K562 (cell line): Measurements from ENCODE around the gene RPL29. TPM values are rescaled to one million over a fixed set of nuclear protein-coding genes. Genes with fewer than 3 reads are reported as not detected.
A peak's percentile ranks its signal among the peaks of the same experiment; 100 is the strongest.

Experiments
- ATAC-seq: fragments of 200-7000 bp; cut with Tn5 transposase; 3 replicates; pipeline ENCODE4 v1.9.1; 2020; ENCODE audit warnings: moderate library complexity
- BruUV-seq: library from RNA; stranded (reverse); fragments of 400-500 nt; replicated peaks from 2 replicates; lab custom pipeline; 2021; lab: Mats Ljungman, UMichigan
- CTCF ChIA-PET: fragments of 300-600 bp; formaldehyde crosslinking; extraction: SDS; loops from one replicate; lab custom pipeline; 2021; ENCODE audit warnings: low intra/inter-chr PET ratio; lab: Yijun Ruan, JAX
- POLR2A ChIA-PET: fragments of 300-600, 350-650 bp; sonication (Branson Sonifier 250); formaldehyde crosslinking; extraction: SDS; loops from one replicate; lab custom pipeline; 2021; ENCODE audit warnings: antibody characterized with exemption, inconsistent platforms; lab: Yijun Ruan, JAX
- DNase-seq, 4 experiments: peaks; one replicate each; pipeline versions ENCODE4 v3.0.0 to v3.0.0-alpha.2; 2011 to 2018; ENCODE audit warnings: low spot score in 3 of 4, mixed read lengths in 3 of 4; ENCODE audit errors: extremely low read depth in 1 of 4
- FAIRE-seq: peaks from 2 replicates; lab custom pipeline; 2011; peaks lifted over from hg19 to GRCh38; lab: Jason Lieb, UNC
- H2AFZ ChIP-seq: 2 replicates; pipeline ENCODE4 v1.6.0; 2011; ENCODE audit warnings: low read depth, low read length, control low read depth, inconsistent platforms
- H3K27ac ChIP-seq: fragments of 200-600 bp; 3 replicates; pipeline ENCODE4 v1.8.0; 2011; ENCODE audit warnings: low read depth, mild to moderate bottlenecking, control low read depth, inconsistent platforms, low read length, moderate library complexity, mixed read lengths; ENCODE audit errors: extremely low read depth
- H3K27me3 ChIP-seq, 2 experiments: fragments of 300-600 bp in 1 of 2; 2 replicates in 1 of 2; 3 replicates in 1 of 2; pipeline versions ENCODE4 v1.6.0 to v1.8.0; 2011; ENCODE audit warnings: inconsistent platforms in 2 of 2, low read length in 2 of 2, mild to moderate bottlenecking in 1 of 2, mixed read lengths in 1 of 2, moderate library complexity in 1 of 2; ENCODE audit not compliant: control insufficient read depth in 2 of 2, insufficient read depth in 2 of 2
- H3K36me3 ChIP-seq: fragments of 300-600 bp; 3 replicates; pipeline ENCODE4 v1.8.0; 2011; ENCODE audit warnings: mild to moderate bottlenecking, low read length, inconsistent platforms; ENCODE audit not compliant: control insufficient read depth, insufficient read depth
- H3K4me1 ChIP-seq, 2 experiments: fragments of 200-600 bp in 1 of 2; replicated peaks in 1 of 2; 2 replicates in 1 of 2; 3 replicates in 1 of 2; pipeline versions ENCODE4 v1.5.1 to v1.8.0; 2011; ENCODE audit warnings: inconsistent platforms in 2 of 2, low read length in 2 of 2, mild to moderate bottlenecking in 1 of 2, mixed read lengths in 1 of 2, moderate library complexity in 1 of 2; ENCODE audit not compliant: control insufficient read depth in 2 of 2, insufficient read depth in 2 of 2
- H3K4me2 ChIP-seq: 2 replicates; pipeline ENCODE4 v1.6.1; 2011; ENCODE audit warnings: low read length, control low read depth, inconsistent platforms, mixed read lengths; ENCODE audit not compliant: insufficient read depth
- H3K4me3 ChIP-seq: fragments of 200-600 bp; sonication (generic), shearing (Covaris generic); 2 replicates; pipeline ENCODE4 v1.5.1; 2016; ENCODE audit warnings: control low read depth, inconsistent platforms
- H3K79me2 ChIP-seq: fragments of 200-600 bp; 3 replicates; pipeline ENCODE4 v1.8.0; 2011; ENCODE audit warnings: low read length, inconsistent platforms; ENCODE audit not compliant: control insufficient read depth, insufficient read depth
- H3K9ac ChIP-seq, 2 experiments: 2 replicates each; pipeline versions ENCODE4 v1.6.0 to v1.6.1; 2011; ENCODE audit warnings: low read depth in 2 of 2, low read length in 2 of 2, control low read depth in 1 of 2, inconsistent platforms in 1 of 2, mild to moderate bottlenecking in 1 of 2, mixed read lengths in 1 of 2; ENCODE audit not compliant: insufficient read depth in 1 of 2
- H3K9me1 ChIP-seq: one replicate; pipeline ENCODE4 v1.6.0; 2011; ENCODE audit warnings: inconsistent platforms, mild to moderate bottlenecking, low read length, moderate library complexity; ENCODE audit not compliant: control insufficient read depth, insufficient read depth
- H3K9me3 ChIP-seq: replicated peaks from 2 replicates; pipeline ENCODE4 v1.5.1; 2011; ENCODE audit warnings: low read depth, low read length, inconsistent platforms; ENCODE audit not compliant: control insufficient read depth, insufficient read depth
- H4K20me1 ChIP-seq: replicated peaks from 2 replicates; pipeline ENCODE4 v1.6.1; 2011; ENCODE audit warnings: low read length, inconsistent platforms, mixed read lengths; ENCODE audit not compliant: control insufficient read depth, insufficient read depth
- KDM1A ChIP-seq, 2 experiments: fragments of 450-650 bp; IDR thresholded peaks; 2 replicates each; pipeline ENCODE4 v1.6.1; 2016; ENCODE audit warnings: mild to moderate bottlenecking in 2 of 2
- RBM34 ChIP-seq: fragments of 200-400 bp; formaldehyde crosslinking; IDR thresholded peaks from 2 replicates; pipeline ENCODE4 v1.6.1; 2018; ENCODE audit warnings: low read length, borderline replicate concordance; ENCODE audit not compliant: insufficient read depth
- SMAD2 ChIP-seq: fragments of 150-350 bp; IDR thresholded peaks from 2 replicates; pipeline ENCODE4 v1.6.1; 2014; ENCODE audit warnings: low read depth, mild to moderate bottlenecking, low read length
- ZKSCAN3 ChIP-seq: fragments of 250-450 bp; sonication (Bioruptor Pico); IDR thresholded peaks from 2 replicates; pipeline ENCODE4 v1.4.0; 2020
- ZNF586 ChIP-seq: fragments of 450-650 bp; formaldehyde crosslinking; conservative IDR thresholded peaks from 2 replicates; pipeline ENCODE4 v1.4.0; 2020; ENCODE audit warnings: mild to moderate bottlenecking, moderate library complexity
- WGBS: fragments of 100-300 bp; shearing (Covaris generic); methylation state at CpG from one replicate; pipeline ENCODE4 v1.1.6; 2016; ENCODE audit warnings: low coverage, mixed read lengths; ENCODE audit not compliant: insufficient coverage; ENCODE audit errors: missing lambda C conversion rate; 5-methylcytosine and 5-hydroxymethylcytosine counted together
- in situ Hi-C: fragments of 300-500 bp; cut with MboI; formaldehyde crosslinking; loops from 4 replicates; pipeline ENCODE4 v1.15.0; 2018; ENCODE audit warnings: inconsistent platforms, mixed read lengths
- intact Hi-C: fragments of 100-400 bp; cut with micrococcal nuclease; formaldehyde crosslinking; loops from 2 replicates; pipeline ENCODE4 v1.14.2; 2022
- polyA plus RNA-seq, 8 experiments: library from polyadenylated mRNA; depleted of rRNA in 4 of 8; stranded (reverse) in 5 of 8; unstranded in 3 of 8; fragments of >200 nt; fragmentation: Nextera tagmentation in 2 of 8; fragmentation: Illumina TruSeq in 1 of 8; extraction: Ambion mirVana in 2 of 8; extraction: Trizol in 1 of 8; gene quantifications; 2 replicates each; pipeline versions ENCODE4 v1.2.1 to v1.2.3, GENCODE V29; 2011 to 2014; ENCODE audit warnings: inconsistent platforms in 1 of 8, missing spikeins in 1 of 8
- total RNA-seq, 7 experiments: library from RNA; depleted of rRNA in 6 of 7; stranded (reverse); fragments of >200 nt in 6 of 7; fragmentation: Illumina TruSeq in 2 of 7; extraction: Trizol in 2 of 7; gene quantifications; 2 replicates each; pipeline versions ENCODE4 v1.2.1 to v1.2.3, GENCODE V29; 2011 to 2021; ENCODE audit warnings: low replicate concordance in 1 of 7

Gene RPL29
- total and polyA plus RNA-seq, 9 of the 15 experiments (the other 6 are each of a cell fraction or from before 2014, with no cell fraction given), result 568 to 1,475 (median 1,104) TPM

DNA sequence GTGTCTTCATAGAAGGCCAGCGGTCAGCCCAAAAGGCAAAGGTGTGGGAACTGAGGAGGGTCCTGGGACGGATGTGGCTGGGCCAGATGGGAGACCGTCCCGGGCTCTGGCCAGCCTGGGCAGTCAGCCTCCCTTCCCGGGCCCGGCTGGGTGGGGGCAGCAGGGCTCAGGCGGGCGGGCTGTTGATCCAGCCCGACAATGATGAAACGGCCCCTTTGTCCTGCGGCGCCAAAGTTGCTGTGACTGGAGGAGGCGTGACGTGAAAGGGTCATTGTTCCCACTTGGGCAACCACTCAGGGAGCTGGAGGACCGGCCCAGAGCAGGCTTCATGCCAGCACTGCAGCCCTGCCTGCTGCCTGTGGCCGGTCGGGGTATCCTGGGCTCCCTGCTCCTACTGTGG lies 44.2 kb upstream of the RPL29 start:
- intact Hi-C loops, result no loop called here
- in situ Hi-C loops, result no loop called here
- FAIRE-seq, result no peak
- no TSS peak for BruUV-seq
- H3K9ac ChIP-seq, result no peak overlapping the region
- H3K36me3 ChIP-seq, result no peaks in the 10 kb centered on the region
- H3K79me2 ChIP-seq, result no peaks in the 10 kb centered on the region
- no peak overlapping the region for H3K4me2 ChIP-seq
- no peak overlapping the region for H3K27ac ChIP-seq
- H4K20me1 ChIP-seq, result no peaks in the 10 kb centered on the region
- H3K4me3 ChIP-seq, result no peak overlapping the region
- WGBS, result 12% methylated on average over 16 of the region's 17 CpGs
- no peak overlapping the region for H2AFZ ChIP-seq
- ChIA-PET CTCF (no interaction called here), POLR2A (no interaction called here)
- peaks cover 0 to 22% of the 10 kb centered on the region in 2 experiments; a peak in 2 of 5 replicates for H3K27me3 ChIP-seq
- H3K9me3 ChIP-seq, result no peaks in the 10 kb centered on the region
- no peak for ATAC-seq
- H3K4me1 ChIP-seq, result peaks cover 3 to 19% of the 10 kb centered on the region in 2 experiments; a peak in 4 of 5 replicates
- H3K9me1 ChIP-seq, result no peaks in the 10 kb centered on the region
- DNase-seq, result no peak
- TF ChIP-seq SMAD2, result no peak
- TF ChIP-seq KDM1A (IDR thresholded peaks at IDR 0.05), result no peak
- TF ChIP-seq, all 486 proteins: peak for 0

DNA sequence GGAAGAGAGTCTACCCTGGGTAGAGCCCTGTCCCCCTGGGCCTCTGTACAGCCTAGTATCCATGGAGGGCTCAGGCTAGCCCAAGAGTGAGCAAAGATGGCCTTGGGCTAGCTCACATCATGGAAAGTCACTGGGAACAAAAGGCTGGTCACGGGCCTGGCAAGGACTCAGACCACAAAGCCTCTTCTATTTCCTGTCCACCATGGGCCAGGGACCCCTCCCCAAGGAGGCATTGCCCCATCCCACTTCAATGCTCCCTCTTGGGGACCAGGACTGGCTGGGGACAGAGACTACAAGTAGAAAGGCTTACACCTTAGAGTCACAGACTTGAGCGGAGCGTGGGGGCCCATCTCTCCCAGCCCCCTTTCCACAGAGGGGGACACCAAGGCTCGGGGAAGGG lies 43.7 kb upstream of the RPL29 start:
- POLR2A ChIA-PET, result no interaction called here
- 0% methylated on average over 3 of the region's 4 CpGs for WGBS
- in situ Hi-C loops, result no loop called here

More for the DNA sequence above, 43.7 kb upstream of the RPL29 start:
- ATAC-seq, result no peak
- Histone ChIP-seq H3K27ac (no peak overlapping the region), H2AFZ (no peak overlapping the region), H3K27me3 (peaks cover 0 to 22% of the 10 kb centered on the region in 2 experiments; a peak in 2 of 5 replicates), H3K4me1 (peaks cover 3 to 17% of the 10 kb centered on the region in 2 experiments; a peak in 4 of 5 replicates), H3K36me3 (no peaks in the 10 kb centered on the region), H4K20me1 (no peaks in the 10 kb centered on the region), H3K4me3 (no peak overlapping the region), H3K9me3 (no peaks in the 10 kb centered on the region), H3K4me2 (no peak overlapping the region), H3K79me2 (no peaks in the 10 kb centered on the region), H3K9ac (no peak overlapping the region), H3K9me1 (no peaks in the 10 kb centered on the region)
- TF ChIP-seq ZNF586, result no peak
- peak; percentile 65 for TF ChIP-seq ZKSCAN3
- TF ChIP-seq RBM34, result no peak
- no peak for DNase-seq
- intact Hi-C loops, result no loop called here
- CTCF ChIA-PET, result no interaction called here
- no TSS peak for BruUV-seq
- no peak for FAIRE-seq
